ENCODE measurements around the gene MALAT1. TPM values are rescaled to one million over a fixed set of nuclear protein-coding genes. Genes with fewer than 3 reads are reported as not detected.
"Not testable (repeated sequence)": the region's sequence is repeated elsewhere in the genome, so short reads cannot be mapped to it uniquely, and the experiment has no call there.

MALAT1 gene
- total and polyA plus RNA-seq, 7 donors, result 102 to 11,376 (median 3,071) TPM

DNA sequence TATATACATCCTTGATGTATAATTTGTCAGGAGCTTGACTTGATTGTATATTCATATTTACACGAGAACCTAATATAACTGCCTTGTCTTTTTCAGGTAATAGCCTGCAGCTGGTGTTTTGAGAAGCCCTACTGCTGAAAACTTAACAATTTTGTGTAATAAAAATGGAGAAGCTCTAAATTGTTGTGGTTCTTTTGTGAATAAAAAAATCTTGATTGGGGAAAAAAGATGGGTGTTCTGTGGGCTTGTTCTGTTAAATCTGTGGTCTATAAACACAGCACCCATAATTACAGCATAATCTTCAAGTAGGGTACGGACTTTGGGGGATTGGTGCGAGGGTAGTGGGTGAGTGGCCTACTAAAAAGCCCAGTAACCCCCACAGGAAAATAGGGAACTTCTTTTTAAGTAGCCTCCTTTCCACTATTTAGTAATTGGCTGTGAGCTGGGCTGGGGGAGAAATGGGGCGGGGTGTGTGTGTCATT lies 7.5 kb downstream of the MALAT1 start:
- Histone ChIP-seq H3K4me1 (peaks cover 30% of the 10 kb centered on the region), H3K27ac (peak overlapping the region; percentile 99), H3K9me3 (no peaks in the 10 kb centered on the region), H3K27me3 (ENCODE audit: insufficient read depth in 3 of 3, low read length in 2 of 3) (no peaks in the 10 kb centered on the region), H3K36me3 (ENCODE audit: insufficient read depth in 1 of 2, low read depth in 1 of 2) (peaks cover 8 to 53% of the 10 kb centered on the region in 2 donors), H3K4me3 (peak overlapping the region; percentile 92)
- no peak for DNase-seq
- no peak for ATAC-seq
- intact Hi-C loops (cut with DNase I), result no loop called here
- WGBS, 3 donors, result 27 to 36% (median 28%) methylated on average over 4 of the region's 4 CpGs
- TF ChIP-seq, protein P1, sequence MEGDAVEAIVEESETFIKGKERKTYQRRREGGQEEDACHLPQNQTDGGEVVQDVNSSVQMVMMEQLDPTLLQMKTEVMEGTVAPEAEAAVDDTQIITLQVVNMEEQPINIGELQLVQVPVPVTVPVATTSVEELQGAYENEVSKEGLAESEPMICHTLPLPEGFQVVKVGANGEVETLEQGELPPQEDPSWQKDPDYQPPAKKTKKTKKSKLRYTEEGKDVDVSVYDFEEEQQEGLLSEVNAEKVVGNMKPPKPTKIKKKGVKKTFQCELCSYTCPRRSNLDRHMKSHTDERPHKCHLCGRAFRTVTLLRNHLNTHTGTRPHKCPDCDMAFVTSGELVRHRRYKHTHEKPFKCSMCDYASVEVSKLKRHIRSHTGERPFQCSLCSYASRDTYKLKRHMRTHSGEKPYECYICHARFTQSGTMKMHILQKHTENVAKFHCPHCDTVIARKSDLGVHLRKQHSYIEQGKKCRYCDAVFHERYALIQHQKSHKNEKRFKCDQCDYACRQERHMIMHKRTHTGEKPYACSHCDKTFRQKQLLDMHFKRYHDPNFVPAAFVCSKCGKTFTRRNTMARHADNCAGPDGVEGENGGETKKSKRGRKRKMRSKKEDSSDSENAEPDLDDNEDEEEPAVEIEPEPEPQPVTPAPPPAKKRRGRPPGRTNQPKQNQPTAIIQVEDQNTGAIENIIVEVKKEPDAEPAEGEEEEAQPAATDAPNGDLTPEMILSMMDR (IDR thresholded peaks at IDR 0.05), result no peak

DNA sequence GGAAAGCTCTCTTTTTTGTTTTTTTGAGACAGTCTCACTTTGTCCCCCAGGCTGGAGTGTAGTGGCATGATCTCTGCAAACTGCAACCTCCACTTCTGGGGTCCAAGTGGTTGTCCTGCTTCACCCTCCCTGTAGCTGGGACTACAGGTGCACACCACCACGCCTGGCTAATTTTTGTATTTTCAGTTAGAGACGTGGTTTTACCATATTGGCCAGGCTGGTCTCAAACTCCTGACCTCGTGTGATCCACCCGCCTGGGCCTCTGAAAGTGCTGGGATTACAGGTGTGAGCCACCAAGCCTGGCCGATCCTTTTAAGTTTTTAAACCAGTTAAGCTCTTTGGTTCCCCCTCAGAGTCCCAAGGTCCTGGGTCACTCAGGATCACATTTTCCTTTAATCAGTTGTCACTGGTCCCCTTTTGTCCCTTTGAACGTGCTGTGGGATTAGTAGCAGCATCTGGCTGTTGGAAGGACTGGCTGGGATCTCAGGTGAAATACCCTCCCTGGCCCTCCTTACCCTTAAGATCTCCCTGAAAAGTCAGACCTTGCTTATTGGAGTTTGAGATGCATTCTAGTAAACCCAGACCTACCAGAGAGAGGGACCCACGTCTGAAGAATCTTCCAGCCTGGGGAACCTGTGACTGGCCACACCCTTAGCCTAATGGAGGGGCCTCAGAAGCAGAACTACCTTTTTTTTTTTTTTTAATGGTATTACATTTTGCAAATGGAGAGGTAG lies 8.1 kb downstream of the MALAT1 start:
- Histone ChIP-seq H3K4me1 (peaks cover 30% of the 10 kb centered on the region), H3K4me3 (peak overlapping the region; percentile 92), H3K36me3 (ENCODE audit: insufficient read depth in 1 of 2, low read depth in 1 of 2) (peaks cover 7 to 47% of the 10 kb centered on the region in 2 donors), H3K9me3 (no peaks in the 10 kb centered on the region), H3K27ac (peak overlapping the region; percentile 99), H3K27me3 (ENCODE audit: insufficient read depth in 3 of 3, low read length in 2 of 3) (no peaks in the 10 kb centered on the region)
- TF ChIP-seq, protein P1 (IDR thresholded peaks at IDR 0.05), result no peak
- peak; percentile 27 to 37 (median 32) for ATAC-seq
- WGBS, 3 donors, result 7 to 10% (median 8%) methylated on average over 7 of the region's 7 CpGs
- peak; percentile 59 to 74 for DNase-seq
- intact Hi-C loops (cut with DNase I), result no loop called here

DNA sequence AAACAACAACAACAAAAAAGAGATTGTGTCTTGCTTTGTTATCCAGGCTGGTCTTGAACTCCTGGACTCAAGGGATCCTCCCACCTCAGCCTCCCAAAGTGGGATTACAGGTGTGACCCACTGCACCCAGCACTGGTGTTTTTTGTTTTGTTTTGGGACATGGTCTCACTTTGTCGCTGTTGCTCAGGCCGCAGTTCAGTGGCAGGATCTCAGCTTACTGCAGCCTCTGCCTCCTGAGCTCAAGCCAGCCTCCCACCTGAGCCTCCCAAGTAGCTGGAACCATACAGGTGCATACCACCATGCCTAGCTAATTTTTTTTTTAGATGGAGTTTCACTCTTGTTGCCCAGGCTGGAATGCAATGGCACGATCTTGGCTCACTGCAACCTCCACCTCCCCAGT lies 13.5 kb downstream of the MALAT1 start:
- H3K27me3 ChIP-seq (ENCODE audit: insufficient read depth in 3 of 3, low read length in 2 of 3); H3K9me3 ChIP-seq; H3K36me3 ChIP-seq (ENCODE audit: insufficient read depth in 1 of 2, low read depth in 1 of 2); intact Hi-C loops (cut with DNase I); H3K4me1 ChIP-seq; H3K4me3 ChIP-seq; H3K27ac ChIP-seq; DNase-seq; ATAC-seq: not testable (repeated sequence)
- WGBS, 3 donors, result 90 to 96% (median 95%) methylated on average over 3 of the region's 3 CpGs

DNA sequence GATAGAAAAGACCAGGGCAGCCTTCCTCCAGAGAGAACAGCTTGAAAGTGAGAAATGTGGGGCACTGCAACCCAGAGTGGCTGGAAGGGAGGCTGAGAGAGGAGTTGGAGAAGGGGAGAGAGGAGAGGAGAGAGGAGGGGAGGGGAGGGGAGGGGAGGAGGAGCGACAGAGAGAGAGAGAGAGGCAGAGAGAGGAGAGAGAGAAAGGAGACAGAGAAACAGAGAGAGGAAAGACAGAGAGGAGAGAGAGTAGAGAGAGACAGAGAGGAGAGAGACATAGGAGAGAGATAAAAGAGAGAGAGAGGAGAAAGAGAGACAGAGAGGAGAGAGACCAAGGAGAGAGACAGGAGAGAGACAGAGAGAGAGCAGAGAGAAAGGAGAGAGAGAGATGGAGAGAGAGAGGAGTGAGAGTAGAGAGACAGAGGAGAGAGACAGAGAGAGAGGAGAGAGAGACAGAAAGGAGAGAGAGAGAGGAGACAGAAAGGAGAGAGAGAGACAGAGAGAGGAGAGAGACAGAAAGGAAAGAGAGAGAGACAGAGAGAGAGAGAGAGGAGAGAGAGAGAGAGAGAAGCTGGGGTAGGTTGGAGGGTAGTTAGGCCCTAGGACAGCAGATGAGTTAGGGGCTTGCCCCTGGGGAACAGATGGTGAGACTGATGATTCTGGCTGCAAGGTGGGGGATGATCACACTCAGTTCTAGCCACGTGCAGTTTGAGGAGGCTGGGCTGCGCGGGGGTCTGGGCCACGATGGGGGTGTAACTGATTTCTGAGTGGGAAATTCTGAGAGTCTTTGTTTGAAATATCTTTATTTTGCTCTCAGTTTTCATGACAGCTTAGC lies 17.5 kb downstream of the MALAT1 start:
- no peaks in the 10 kb centered on the region for H3K36me3 ChIP-seq (ENCODE audit: insufficient read depth in 1 of 2, low read depth in 1 of 2)
- WGBS, 3 donors, result 66 to 74% (median 67%) methylated on average over 5 of the region's 5 CpGs
- DNase-seq, result no peak
- no peak overlapping the region for H3K27ac ChIP-seq
- no peak for ATAC-seq
- TF ChIP-seq, protein P1 (IDR thresholded peaks at IDR 0.05), result no peak
- intact Hi-C loops (cut with DNase I), result no loop called here
- no peaks in the 10 kb centered on the region for H3K4me1 ChIP-seq
- no peaks in the 10 kb centered on the region for H3K27me3 ChIP-seq (ENCODE audit: insufficient read depth in 3 of 3, low read length in 2 of 3)
- H3K4me3 ChIP-seq, result no peak overlapping the region
- no peaks in the 10 kb centered on the region for H3K9me3 ChIP-seq

DNA sequence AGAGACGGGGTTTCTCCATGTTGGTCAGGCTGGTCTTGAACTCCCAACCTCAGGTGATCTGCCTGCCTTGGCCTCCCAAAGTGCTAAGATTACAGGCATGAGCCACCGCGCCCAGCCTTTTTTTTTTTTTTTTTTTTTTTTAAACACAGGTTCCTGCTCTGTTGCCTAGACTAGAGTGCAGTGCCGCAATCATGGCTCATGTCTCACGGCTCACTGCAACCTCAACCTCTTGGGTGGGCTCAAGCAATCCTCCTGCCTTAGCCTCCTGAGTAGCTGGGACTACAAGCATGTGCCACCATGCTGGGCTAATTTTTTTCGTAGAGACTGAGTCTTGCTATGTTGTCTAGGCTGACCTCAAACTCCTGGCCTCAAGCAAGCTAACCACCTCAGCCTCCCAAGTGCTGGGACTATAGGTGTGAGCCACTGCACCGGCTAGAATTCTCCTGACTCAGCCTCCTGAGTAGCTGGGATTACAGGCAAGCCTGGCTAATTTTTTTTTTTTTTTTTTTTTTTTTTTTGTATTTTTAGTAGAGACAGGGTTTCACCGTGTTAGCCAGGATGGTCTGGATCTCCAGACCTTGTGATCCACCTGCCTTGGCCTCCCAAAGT lies 20.2 kb downstream of the MALAT1 start:
- H3K4me3 ChIP-seq; intact Hi-C loops (cut with DNase I); H3K4me1 ChIP-seq; DNase-seq; H3K27me3 ChIP-seq (ENCODE audit: insufficient read depth in 3 of 3, low read length in 2 of 3); ATAC-seq; H3K9me3 ChIP-seq; H3K36me3 ChIP-seq (ENCODE audit: insufficient read depth in 1 of 2, low read depth in 1 of 2); H3K27ac ChIP-seq: not testable (repeated sequence)
- WGBS, 3 donors, result 82 to 96% (median 92%) methylated on average over 7 to 8 of the region's 8 CpGs

DNA sequence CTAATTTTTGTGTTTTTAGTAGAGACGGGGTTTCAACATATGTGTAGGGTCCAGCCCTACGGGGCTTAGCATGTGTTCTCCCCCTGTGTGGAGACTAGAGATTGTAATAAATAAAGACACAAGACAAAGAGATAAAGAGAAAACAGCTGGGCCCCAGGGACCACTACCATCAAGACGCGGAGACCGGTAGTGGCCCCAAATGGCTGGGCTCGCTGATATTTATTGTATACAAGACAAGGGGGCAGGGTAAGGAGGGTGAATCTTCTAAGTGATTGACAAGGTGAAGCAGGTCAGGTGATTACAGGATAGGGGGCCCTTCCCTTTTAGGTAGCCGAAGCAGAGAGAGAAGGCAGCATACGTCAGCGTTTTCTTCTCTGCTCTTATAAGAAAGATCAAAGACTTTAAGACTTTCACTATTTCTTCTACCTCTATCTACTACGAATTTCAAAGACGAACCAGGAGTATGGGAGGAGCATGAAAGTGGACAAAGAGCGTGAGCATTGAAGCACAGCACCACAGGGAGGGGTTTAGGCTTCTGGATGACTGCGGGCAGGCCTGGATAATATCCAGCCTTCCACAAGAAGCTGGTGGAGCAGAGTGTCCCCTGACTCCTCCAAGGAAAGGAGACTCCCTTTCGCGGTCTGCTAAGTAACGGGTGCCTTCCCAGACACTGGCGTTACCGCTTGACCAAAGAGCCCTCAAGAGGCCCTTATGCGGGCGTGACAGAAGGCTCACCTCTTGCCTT lies 23.1 kb downstream of the MALAT1 start:
- H3K27me3 ChIP-seq (ENCODE audit: insufficient read depth in 3 of 3, low read length in 2 of 3); ATAC-seq; DNase-seq; H3K27ac ChIP-seq; H3K9me3 ChIP-seq; H3K4me3 ChIP-seq: not testable (repeated sequence)
- H3K4me1 ChIP-seq, result peaks cover 17% of the 10 kb centered on the region
- peaks cover 0 to 10% of the 10 kb centered on the region in 2 donors for H3K36me3 ChIP-seq (ENCODE audit: insufficient read depth in 1 of 2, low read depth in 1 of 2)
- intact Hi-C loops (cut with DNase I), result loop anchor here in 1 of 2 donors (5.0 kb wide), 1 partner anchor 165 kb away; no protein-coding TSS in a partner anchor
- WGBS, 3 donors, result 82 to 85% (median 83%) methylated on average over 20 of the region's 20 CpGs

DNA sequence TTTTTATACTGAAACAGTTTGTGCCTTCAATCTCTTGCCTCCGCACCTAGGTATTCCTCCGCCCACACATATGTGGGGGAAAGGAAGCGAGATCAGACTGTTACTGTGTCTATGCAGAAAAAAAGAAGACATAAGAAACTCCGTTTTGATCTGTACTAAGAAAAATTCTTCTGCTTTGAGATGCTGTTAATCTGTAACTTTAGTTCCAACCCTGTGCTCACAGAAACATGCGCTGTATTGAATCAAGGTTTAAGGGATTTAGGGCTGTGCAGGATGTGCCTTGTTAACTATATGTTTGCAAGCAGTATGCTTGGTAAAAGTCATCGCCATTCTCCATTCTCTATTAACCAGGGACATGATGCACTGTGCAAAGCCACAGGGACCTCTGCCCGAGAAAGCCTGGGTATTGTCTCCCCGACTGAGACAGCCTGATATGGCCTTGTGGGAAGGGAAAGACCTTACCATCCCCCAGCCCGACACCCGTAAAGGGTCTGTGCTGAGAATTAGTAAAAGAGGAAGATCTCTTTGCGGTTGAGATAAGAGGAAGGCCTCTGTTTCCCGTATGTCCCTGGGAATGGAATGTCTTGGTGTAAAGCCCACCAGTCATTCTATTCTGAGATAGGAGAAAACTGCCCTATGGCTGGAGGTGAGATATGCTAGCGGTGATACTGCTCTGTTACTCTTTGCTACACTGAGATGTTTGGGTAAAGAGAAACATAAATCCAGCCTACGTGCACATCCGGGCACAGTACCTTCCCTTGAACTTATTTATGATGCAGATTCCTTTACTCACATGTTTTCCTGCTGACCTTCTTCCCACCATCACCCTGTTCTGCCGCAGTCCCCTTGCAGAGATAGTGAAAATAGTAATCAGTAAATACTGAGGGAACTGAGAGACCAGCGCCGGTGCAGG lies 24.1 kb downstream of the MALAT1 start:
- not testable (repeated sequence) for H3K9me3 ChIP-seq; H3K27ac ChIP-seq; H3K27me3 ChIP-seq (ENCODE audit: insufficient read depth in 3 of 3, low read length in 2 of 3); ATAC-seq; H3K4me3 ChIP-seq; DNase-seq
- Histone ChIP-seq H3K4me1 (peaks cover 17% of the 10 kb centered on the region), H3K36me3 (ENCODE audit: insufficient read depth in 1 of 2, low read depth in 1 of 2) (peaks cover 0 to 20% of the 10 kb centered on the region in 2 donors)
- WGBS, 3 donors, result 83 to 89% (median 85%) methylated on average over 18 of the region's 18 CpGs
- intact Hi-C loops (cut with DNase I), result loop anchor here in 1 of 2 donors (5.0 kb wide), 1 partner anchor 166 kb away; no protein-coding TSS in a partner anchor
